Esophagus squamous epithelium (tissue), 4 donors: Measurements from ENCODE around the gene PGBD1.

Experiments used
- POLR2A ChIP-seq, 4 donors: fragments of 450-650 bp; IDR thresholded peaks; one replicate each; pipeline ENCODE4 v1.6.1; 2017; ENCODE audit warnings: antibody characterized with exemption in 4 of 4, mild to moderate bottlenecking in 4 of 4, moderate library complexity in 3 of 4
- TF ChIP-seq, protein P1 (sequence below), 6 experiments: fragments of 450-650 bp in 4 of 6; fragments of 200-600 bp in 2 of 6; sonication (generic) in 2 of 6; IDR thresholded peaks; one replicate each; pipeline ENCODE4 v1.5.1; 2016 to 2019; ENCODE audit warnings: antibody characterized with exemption in 6 of 6, mild to moderate bottlenecking in 4 of 6, moderate library complexity in 4 of 6

DNA sequence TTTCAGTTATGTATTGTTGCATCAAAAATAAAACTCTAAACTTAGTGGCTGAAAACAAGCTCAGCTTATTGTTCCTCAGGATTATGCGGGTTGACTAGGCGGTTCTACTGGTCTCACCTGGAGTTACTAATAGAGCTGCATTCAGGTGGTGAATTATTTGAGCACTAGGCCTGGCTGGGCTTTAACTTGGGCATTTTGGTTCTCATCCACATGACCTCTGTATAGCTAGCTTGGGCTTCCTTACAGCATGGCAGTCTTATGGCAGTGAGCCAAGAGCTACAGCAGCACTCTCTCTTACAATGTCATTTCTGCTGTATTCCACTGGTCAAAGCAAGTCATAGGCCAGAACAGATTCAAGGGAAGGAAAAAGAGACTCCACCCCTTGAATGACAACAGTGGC lies 1.6 kb downstream of the PGBD1 start:
- TF ChIP-seq, protein P1, sequence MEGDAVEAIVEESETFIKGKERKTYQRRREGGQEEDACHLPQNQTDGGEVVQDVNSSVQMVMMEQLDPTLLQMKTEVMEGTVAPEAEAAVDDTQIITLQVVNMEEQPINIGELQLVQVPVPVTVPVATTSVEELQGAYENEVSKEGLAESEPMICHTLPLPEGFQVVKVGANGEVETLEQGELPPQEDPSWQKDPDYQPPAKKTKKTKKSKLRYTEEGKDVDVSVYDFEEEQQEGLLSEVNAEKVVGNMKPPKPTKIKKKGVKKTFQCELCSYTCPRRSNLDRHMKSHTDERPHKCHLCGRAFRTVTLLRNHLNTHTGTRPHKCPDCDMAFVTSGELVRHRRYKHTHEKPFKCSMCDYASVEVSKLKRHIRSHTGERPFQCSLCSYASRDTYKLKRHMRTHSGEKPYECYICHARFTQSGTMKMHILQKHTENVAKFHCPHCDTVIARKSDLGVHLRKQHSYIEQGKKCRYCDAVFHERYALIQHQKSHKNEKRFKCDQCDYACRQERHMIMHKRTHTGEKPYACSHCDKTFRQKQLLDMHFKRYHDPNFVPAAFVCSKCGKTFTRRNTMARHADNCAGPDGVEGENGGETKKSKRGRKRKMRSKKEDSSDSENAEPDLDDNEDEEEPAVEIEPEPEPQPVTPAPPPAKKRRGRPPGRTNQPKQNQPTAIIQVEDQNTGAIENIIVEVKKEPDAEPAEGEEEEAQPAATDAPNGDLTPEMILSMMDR (IDR thresholded peaks at IDR 0.05), result no peak
- no peak for TF ChIP-seq POLR2A (IDR thresholded peaks at IDR 0.05)
